Right lobe of liver (tissue), 6 donors: ENCODE measurements around the gene TAS2R41. TPM values are rescaled to one million over a fixed set of nuclear protein-coding genes. Genes with fewer than 3 reads are reported as not detected.
"Not testable (repeated sequence)": the region's sequence is repeated elsewhere in the genome, so short reads cannot be mapped to it uniquely, and the experiment has no call there.

Source experiments
- ATAC-seq, 4 donors: fragments of 200-7000 bp; cut with Tn5 transposase; one replicate each; pipeline ENCODE4 v1.9.1; 2020; ENCODE audit warnings: mild to moderate bottlenecking in 4 of 4, moderate library complexity in 4 of 4
- DNase-seq, 3 donors: peaks; one replicate each; pipeline ENCODE4 v3.0.0-alpha.2; 2020
- H3K27ac ChIP-seq, 3 donors: fragments of 200-600 bp; one replicate each; pipeline ENCODE4 v1.8.0; 2022
- H3K27me3 ChIP-seq, 2 donors: fragments of 200-600 bp; one replicate each; pipeline ENCODE4 v1.8.0; 2022
- H3K36me3 ChIP-seq, 4 donors: fragments of 200-600 bp; sonication (generic) in 1 of 4; one replicate each; pipeline versions ENCODE4 v1.5.1 to v1.8.0; 2017 to 2022; ENCODE audit warnings: control low read depth in 1 of 4
- H3K4me1 ChIP-seq, 4 donors: fragments of 200-600 bp; sonication (generic) in 1 of 4; one replicate each; pipeline versions ENCODE4 v1.5.1 to v1.8.0; 2017 to 2022; ENCODE audit warnings: control low read depth in 1 of 4
- H3K4me3 ChIP-seq, 3 donors: fragments of 200-600 bp; one replicate each; pipeline ENCODE4 v1.8.0; 2022
- H3K9me3 ChIP-seq, 4 donors: fragments of 200-600 bp; sonication (generic) in 1 of 4; one replicate each; pipeline versions ENCODE4 v1.5.1 to v1.8.0; 2017 to 2022; ENCODE audit warnings: control low read depth in 1 of 4
- CTCF ChIP-seq, 4 donors: fragments of 200-600 bp in 3 of 4; fragments of 450-650 bp in 1 of 4; IDR thresholded peaks; one replicate each; pipeline versions ENCODE4 v1.5.1 to v1.8.0; 2016 to 2022; ENCODE audit warnings: antibody characterized with exemption in 4 of 4, mild to moderate bottlenecking in 2 of 4
- POLR2A ChIP-seq: fragments of 450-650 bp; IDR thresholded peaks from one replicate; pipeline ENCODE4 v1.6.1; 2017; ENCODE audit warnings: antibody characterized with exemption, mild to moderate bottlenecking
- WGBS: methylation state at CpG from one replicate; pipeline ENCODE4 v1.1.6; 2018; ENCODE audit warnings: low coverage, low lambda C conversion rate; ENCODE audit not compliant: insufficient coverage; ENCODE audit errors: missing lambda C conversion rate; 5-methylcytosine and 5-hydroxymethylcytosine counted together
- intact Hi-C, 2 donors: fragments of 100-400 bp; cut with DNase I; formaldehyde crosslinking; loops; one replicate each; pipeline versions ENCODE4 v1.11.2 to v1.14.1; 2022
- total RNA-seq, 6 experiments: library from RNA; depleted of rRNA in 2 of 6; stranded (reverse); fragments of >200 nt in 2 of 6; fragmentation: NEBNext Ultra II Directional in 3 of 6; extraction: Animal tissue kit (Norgen Biotek cat#: 25700) in 3 of 6; gene quantifications; one replicate each; pipeline versions ENCODE4 v1.1.0 to v1.2.4, GENCODE V29; 2016 to 2023
- donor health status: DM: no; HTN: yes; CAD: no.
- donor health status: DM: no; HTN: no; CAD: no.
- donor health status: DM: no; HTN: no; CAD: no.
- donor health status: DM: no; HTN: yes; CAD: no.
- donor health status: DM: no; HTN: yes; CAD: no.

TAS2R41 gene
- total RNA-seq, 6 experiments from 2014 or later, result not detected

- WGBS, result 79% methylated on average over 11 of the region's 11 CpGs
- Histone ChIP-seq H3K9me3 (no peaks in the 10 kb centered on the region), H3K27me3 (no peaks in the 10 kb centered on the region), H3K36me3 (no peaks in the 10 kb centered on the region), H3K4me3 (no peak overlapping the region), H3K4me1 (no peaks in the 10 kb centered on the region), H3K27ac (no peak overlapping the region)
- DNase-seq (no peak), ATAC-seq (no peak)
- TF ChIP-seq POLR2A (no peak), CTCF (IDR thresholded peaks at IDR 0.05) (no peak)
- intact Hi-C loops, result no loop called here
These were observed 41.3 kb downstream of the TAS2R41 start for GRCh38 chr7:143518941-143519340.

GRCh38 chr7:143519411-143520131, 41.9 kb downstream of the TAS2R41 start:
- no peaks in the 10 kb centered on the region for H3K36me3 ChIP-seq
- no peak overlapping the region for H3K27ac ChIP-seq
- DNase-seq (no peak), ATAC-seq (no peak)
- WGBS, result 53% methylated on average over 5 of the region's 7 CpGs
- intact Hi-C loops, result no loop called here
- no peaks in the 10 kb centered on the region for H3K9me3 ChIP-seq
- no peaks in the 10 kb centered on the region for H3K4me1 ChIP-seq
- TF ChIP-seq POLR2A (no peak), CTCF (IDR thresholded peaks at IDR 0.05) (no peak)
- H3K27me3 ChIP-seq, result no peaks in the 10 kb centered on the region
- no peak overlapping the region for H3K4me3 ChIP-seq

GRCh38 chr7:143522309-143522916, 44.7 kb downstream of the TAS2R41 start:
- H3K27ac ChIP-seq, DNase-seq, H3K36me3 ChIP-seq, H3K4me1 ChIP-seq, H3K4me3 ChIP-seq, intact Hi-C loops, H3K9me3 ChIP-seq, H3K27me3 ChIP-seq: not testable (repeated sequence)
- ATAC-seq, result peak in 2 of 4 donors; percentile 67 to 85
- WGBS, result no CpG with 5 or more reads among the region's 9 CpGs

Other genes with a start within 250 kb of the TAS2R41 start
- gene GSTK1, start 214.4 kb upstream of the TAS2R41 start, total RNA-seq, result 100 to 1,000 TPM; 209 to 315 (median 257) TPM
- 10 to 100 TPM in 5 of 6 experiments, 1 to 10 TPM in 1; 7.0 to 20.8 (median 14.8) TPM for gene TMEM139, start 192.9 kb upstream of the TAS2R41 start, total RNA-seq
- gene CASP2, start 189.5 kb upstream of the TAS2R41 start, total RNA-seq, result 1 to 10 TPM; 5.3 to 8.7 (median 6.7) TPM
- gene CLCN1, start 161.8 kb upstream of the TAS2R41 start, total RNA-seq, result not detected
- gene FAM131B, start 115.2 kb upstream of the TAS2R41 start, total RNA-seq, result under 1 TPM; 0.05 to 0.51 (median 0.14) TPM
- gene ZYX, start 96.5 kb upstream of the TAS2R41 start, total RNA-seq, result 100 to 1,000 TPM in 1 of 6 experiments, 10 to 100 TPM in 5; 29.7 to 129 (median 43.6) TPM
- gene EPHA1, start 69.0 kb upstream of the TAS2R41 start, total RNA-seq, result 10 to 100 TPM; 12.6 to 41.3 (median 16.5) TPM
- under 1 TPM in 1 of 6 experiments, not detected in 5; 0.35 TPM for gene TAS2R60, start 34.4 kb upstream of the TAS2R41 start, total RNA-seq
- under 1 TPM in 4 of 6 experiments, not detected in 2; 0.22 to 0.44 (median 0.36) TPM for gene CTAGE15, start 93.9 kb downstream of the TAS2R41 start, total RNA-seq
- gene TCAF2, start 143.1 kb downstream of the TAS2R41 start, total RNA-seq, result 1 to 10 TPM; 2.2 to 8.0 (median 6.0) TPM